ENCODE measurements around the gene SYTL2. TPM values are rescaled to one million over a fixed set of nuclear protein-coding genes. Genes with fewer than 3 reads are reported as not detected.
"Not testable (repeated sequence)": the region's sequence is repeated elsewhere in the genome, so short reads cannot be mapped to it uniquely, and the experiment has no call there.

The SYTL2 gene
- total RNA-seq, 6 experiments from 2014 or later: 23.2 to 39.5 (median 27.4) TPM

GRCh38 chr11:85779956-85780640 lies 30.8 kb downstream of the SYTL2 start:
- H3K4me3 Mint-ChIP-seq: no peak overlapping the region
- H3K27ac Mint-ChIP-seq: peak overlapping the region; percentile 66
- peaks cover 13% of the 10 kb centered on the region for H3K4me1 Mint-ChIP-seq (ENCODE audit: low read depth)
- peak; percentile 57 for DNase-seq
- H3K9me3 Mint-ChIP-seq: peaks cover 6% of the 10 kb centered on the region
- TF ChIP-seq, protein P1, sequence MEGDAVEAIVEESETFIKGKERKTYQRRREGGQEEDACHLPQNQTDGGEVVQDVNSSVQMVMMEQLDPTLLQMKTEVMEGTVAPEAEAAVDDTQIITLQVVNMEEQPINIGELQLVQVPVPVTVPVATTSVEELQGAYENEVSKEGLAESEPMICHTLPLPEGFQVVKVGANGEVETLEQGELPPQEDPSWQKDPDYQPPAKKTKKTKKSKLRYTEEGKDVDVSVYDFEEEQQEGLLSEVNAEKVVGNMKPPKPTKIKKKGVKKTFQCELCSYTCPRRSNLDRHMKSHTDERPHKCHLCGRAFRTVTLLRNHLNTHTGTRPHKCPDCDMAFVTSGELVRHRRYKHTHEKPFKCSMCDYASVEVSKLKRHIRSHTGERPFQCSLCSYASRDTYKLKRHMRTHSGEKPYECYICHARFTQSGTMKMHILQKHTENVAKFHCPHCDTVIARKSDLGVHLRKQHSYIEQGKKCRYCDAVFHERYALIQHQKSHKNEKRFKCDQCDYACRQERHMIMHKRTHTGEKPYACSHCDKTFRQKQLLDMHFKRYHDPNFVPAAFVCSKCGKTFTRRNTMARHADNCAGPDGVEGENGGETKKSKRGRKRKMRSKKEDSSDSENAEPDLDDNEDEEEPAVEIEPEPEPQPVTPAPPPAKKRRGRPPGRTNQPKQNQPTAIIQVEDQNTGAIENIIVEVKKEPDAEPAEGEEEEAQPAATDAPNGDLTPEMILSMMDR (IDR thresholded peaks at IDR 0.05): no peak
- H3K27me3 Mint-ChIP-seq (ENCODE audit: insufficient read depth): peaks cover 3% of the 10 kb centered on the region; the same call in 1 of the 2 replicates
- peaks cover 8% of the 10 kb centered on the region for H3K36me3 Mint-ChIP-seq (ENCODE audit: low read depth)

- H3K9me3 Mint-ChIP-seq; H3K4me3 Mint-ChIP-seq; H3K36me3 Mint-ChIP-seq (ENCODE audit: low read depth); H3K27me3 Mint-ChIP-seq (ENCODE audit: insufficient read depth); H3K27ac Mint-ChIP-seq; DNase-seq: not testable (repeated sequence)
- H3K4me1 Mint-ChIP-seq (ENCODE audit: low read depth): peaks cover 36% of the 10 kb centered on the region
Measured at GRCh38 chr11:85777603-85777972, 33.4 kb downstream of the SYTL2 start.

GRCh38 chr11:85776951-85777602 lies 33.9 kb downstream of the SYTL2 start:
- no peaks in the 10 kb centered on the region for H3K36me3 Mint-ChIP-seq (ENCODE audit: low read depth)
- no peak for DNase-seq
- no peak overlapping the region for H3K4me3 Mint-ChIP-seq
- no peaks in the 10 kb centered on the region for H3K9me3 Mint-ChIP-seq
- peaks cover 40% of the 10 kb centered on the region for H3K4me1 Mint-ChIP-seq (ENCODE audit: low read depth)
- no peak overlapping the region for H3K27ac Mint-ChIP-seq
- TF ChIP-seq, protein P1 (IDR thresholded peaks at IDR 0.05): no peak
- peaks cover 3% of the 10 kb centered on the region; the same call in 1 of the 2 replicates for H3K27me3 Mint-ChIP-seq (ENCODE audit: insufficient read depth)

DNA sequence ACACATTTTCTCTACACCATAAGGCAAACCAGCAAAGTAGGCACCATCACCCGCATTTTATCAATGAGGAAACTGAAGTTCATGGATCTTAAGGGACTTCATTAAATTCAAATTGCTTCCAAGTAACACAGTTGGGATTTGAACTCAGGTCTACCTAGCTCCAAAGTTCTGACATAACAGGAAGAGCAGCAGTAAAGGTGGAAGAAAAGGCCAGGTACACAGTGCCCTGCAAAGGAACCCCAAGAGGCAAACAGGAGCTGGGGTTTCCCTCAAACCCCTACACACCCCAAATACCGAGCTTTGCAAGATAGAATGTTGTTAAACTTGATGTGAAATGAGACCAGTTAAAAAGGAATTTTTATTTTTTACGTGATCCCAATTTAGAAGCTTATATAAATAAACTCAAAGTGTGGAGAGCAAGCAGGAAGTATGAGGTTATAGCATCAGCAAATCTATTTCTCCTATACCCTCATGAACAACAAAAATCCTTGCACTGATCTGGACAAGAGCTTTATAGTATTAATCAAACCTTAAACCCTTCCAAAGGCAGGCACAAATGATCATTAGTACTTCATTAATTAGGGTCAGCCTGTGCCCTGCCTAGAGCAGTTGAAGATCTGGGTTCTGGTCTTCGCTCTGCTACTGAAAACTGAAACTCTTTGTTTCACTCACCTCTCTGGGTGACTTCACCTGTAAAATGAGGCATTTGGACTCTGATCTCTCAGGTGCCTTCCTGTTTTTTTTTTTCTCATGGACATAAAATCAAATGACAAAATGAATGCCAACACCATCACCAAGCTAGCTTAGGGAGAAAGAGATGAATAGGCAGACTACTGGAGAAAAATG lies 36.5 kb downstream of the SYTL2 start:
- TF ChIP-seq, protein P1 (IDR thresholded peaks at IDR 0.05): no peak
- Mint-ChIP-seq H3K4me1 (ENCODE audit: low read depth) (peaks cover 28% of the 10 kb centered on the region), H3K4me3 (no peak overlapping the region), H3K36me3 (ENCODE audit: low read depth) (peaks cover 2% of the 10 kb centered on the region; the same call in 1 of the 2 replicates), H3K27me3 (ENCODE audit: insufficient read depth) (peaks cover 5% of the 10 kb centered on the region; the same call in 1 of the 2 replicates), H3K9me3 (peaks cover under 1% of the 10 kb centered on the region), H3K27ac (no peak overlapping the region)
- DNase-seq: no peak

DNA sequence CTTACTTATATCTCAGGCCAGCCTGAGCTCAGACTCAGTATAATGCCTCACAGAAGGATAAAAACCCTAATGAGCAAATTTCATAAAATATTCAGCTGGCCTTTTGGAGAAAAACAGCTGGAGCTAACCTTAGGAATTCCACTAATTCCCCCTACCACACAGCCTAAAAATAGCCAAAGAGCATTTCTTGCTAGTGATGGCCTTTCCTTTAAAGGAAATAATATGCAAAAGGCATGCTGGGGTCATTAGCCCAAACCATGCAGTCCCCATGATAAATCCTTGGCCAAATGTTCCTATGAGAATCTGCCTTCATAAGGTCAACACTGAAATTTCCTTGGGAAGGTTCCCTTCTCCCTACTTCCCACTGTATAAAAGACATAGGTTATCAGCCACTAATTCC lies 38.2 kb downstream of the SYTL2 start:
- Mint-ChIP-seq H3K9me3 (peaks cover 7% of the 10 kb centered on the region), H3K4me3 (no peak overlapping the region), H3K27ac (no peak overlapping the region)

More for the DNA sequence above, 38.2 kb downstream of the SYTL2 start:
- no peak for DNase-seq
- H3K4me1 Mint-ChIP-seq (ENCODE audit: low read depth): peaks cover 27% of the 10 kb centered on the region
- H3K36me3 Mint-ChIP-seq (ENCODE audit: low read depth): peaks cover 9% of the 10 kb centered on the region; the same call in 1 of the 2 replicates
- TF ChIP-seq, protein P1 (IDR thresholded peaks at IDR 0.05): no peak
- H3K27me3 Mint-ChIP-seq (ENCODE audit: insufficient read depth): peaks cover 5% of the 10 kb centered on the region; the same call in 1 of the 2 replicates
